OCI-LY1 (cell line): ENCODE measurements around the gene RLBP1.

ENCODE experiments used
- H2AFZ ChIP-seq: fragments of 200-600 bp; sonication (generic), shearing (Covaris generic); 2 replicates; pipeline ENCODE4 v1.6.0; 2014; ENCODE audit warnings: antibody characterized with exemption, mild to moderate bottlenecking, low read length
- H3F3A ChIP-seq: fragments of 200-600 bp; sonication (generic), shearing (Covaris generic); 2 replicates; pipeline ENCODE4 v1.6.0; 2014; ENCODE audit warnings: mild to moderate bottlenecking, antibody characterized with exemption, low read length, moderate library complexity; ENCODE audit not compliant: insufficient read depth
- H3K27ac ChIP-seq: fragments of 200-600 bp; sonication (generic); 2 replicates; pipeline ENCODE4 v1.5.1; 2014; ENCODE audit warnings: low read length, mixed run types, mild to moderate bottlenecking, low read depth; ENCODE audit not compliant: poor library complexity, severe bottlenecking
- H3K27me3 ChIP-seq: fragments of 200-600 bp; sonication (generic); 2 replicates; pipeline ENCODE4 v1.6.0; 2014; ENCODE audit warnings: antibody characterized with exemption, mild to moderate bottlenecking, low read length, moderate library complexity; ENCODE audit not compliant: insufficient read depth
- H3K36me3 ChIP-seq: fragments of 200-600 bp; sonication (generic); 2 replicates; pipeline ENCODE4 v1.6.1; 2014; ENCODE audit warnings: mild to moderate bottlenecking, antibody characterized with exemption, low read length, moderate library complexity, mixed read lengths; ENCODE audit not compliant: insufficient read depth
- H3K4me1 ChIP-seq: fragments of 200-600 bp; sonication (generic); 2 replicates; pipeline ENCODE4 v1.5.1; 2014; ENCODE audit warnings: mild to moderate bottlenecking, low read length, moderate library complexity; ENCODE audit not compliant: insufficient read depth, severe bottlenecking
- H3K4me2 ChIP-seq: fragments of 200-600 bp; sonication (generic), shearing (Covaris generic); 2 replicates; pipeline ENCODE4 v1.6.1; 2014; ENCODE audit warnings: low read length
- H3K4me3 ChIP-seq: fragments of 200-600 bp; sonication (generic); 2 replicates; pipeline ENCODE4 v1.5.1; 2014; ENCODE audit warnings: low read length, low read depth, mild to moderate bottlenecking, mixed read lengths; ENCODE audit not compliant: poor library complexity, severe bottlenecking
- H3K79me2 ChIP-seq: fragments of 200-600 bp; shearing (Covaris generic); 2 replicates; pipeline ENCODE4 v1.6.1; 2016; ENCODE audit warnings: mixed run types, low read length, mixed read lengths; ENCODE audit not compliant: insufficient read depth
- H3K9ac ChIP-seq: fragments of 200-600 bp; sonication (generic), shearing (Covaris generic); 2 replicates; pipeline ENCODE4 v1.6.1; 2014; ENCODE audit warnings: mild to moderate bottlenecking, low read length, mixed read lengths
- H3K9me2 ChIP-seq: fragments of 200-600 bp; sonication (generic), shearing (Covaris generic); 2 replicates; pipeline ENCODE4 v1.6.1; 2014; ENCODE audit warnings: low read depth, mild to moderate bottlenecking, low read length, mixed read lengths
- H3K9me3 ChIP-seq: fragments of 200-600 bp; shearing (Covaris generic); 2 replicates; pipeline ENCODE4 v1.6.1; 2014; ENCODE audit warnings: low read length, mixed read lengths
- H4K20me1 ChIP-seq: fragments of 200-600 bp; sonication (generic), shearing (Covaris generic); 2 replicates; pipeline ENCODE4 v1.6.0; 2016; ENCODE audit warnings: mild to moderate bottlenecking, low read length; ENCODE audit not compliant: insufficient read depth
- CTCF ChIP-seq: fragments of 200-600 bp; sonication (generic), shearing (Covaris generic); IDR thresholded peaks from 2 replicates; pipeline ENCODE4 v1.5.1; 2017; ENCODE audit warnings: mild to moderate bottlenecking, antibody characterized with exemption, low read length, moderate library complexity, mixed read lengths
- EZH2 ChIP-seq: fragments of 200-600 bp; sonication (generic), shearing (Covaris generic); IDR thresholded peaks from 2 replicates; pipeline ENCODE4 v1.8.0; 2017; ENCODE audit warnings: borderline replicate concordance, mixed run types, mild to moderate bottlenecking, antibody characterized with exemption, low read length, moderate library complexity, mixed read lengths

The RLBP1 gene

GRCh38 chr15:89196994-89197393 lies 24.4 kb downstream of the RLBP1 start:
- TF ChIP-seq EZH2 (no peak), CTCF (no peak)
- peaks cover 10% of the 10 kb centered on the region for H3K4me1 ChIP-seq
- H3K79me2 ChIP-seq = no peaks in the 10 kb centered on the region
- H3K9ac ChIP-seq = no peak overlapping the region
- no peak overlapping the region for H3K4me3 ChIP-seq
- no peaks in the 10 kb centered on the region for H3K27me3 ChIP-seq
- no peak overlapping the region for H2AFZ ChIP-seq
- H3K27ac ChIP-seq = no peak overlapping the region
- no peaks in the 10 kb centered on the region for H3K9me3 ChIP-seq
- no peak overlapping the region for H3K4me2 ChIP-seq
- no peaks in the 10 kb centered on the region for H3F3A ChIP-seq
- H3K36me3 ChIP-seq = peaks cover 36% of the 10 kb centered on the region; the same call in 1 of the 2 replicates
- no peaks in the 10 kb centered on the region for H3K9me2 ChIP-seq
- no peaks in the 10 kb centered on the region for H4K20me1 ChIP-seq

GRCh38 chr15:89196241-89196640 lies 25.1 kb downstream of the RLBP1 start:
- Histone ChIP-seq H3K4me3 (no peak overlapping the region), H3K9ac (no peak overlapping the region), H3K4me1 (peaks cover 10% of the 10 kb centered on the region), H3K79me2 (no peaks in the 10 kb centered on the region), H3K9me3 (no peaks in the 10 kb centered on the region), H3K27me3 (no peaks in the 10 kb centered on the region), H4K20me1 (no peaks in the 10 kb centered on the region), H3F3A (no peaks in the 10 kb centered on the region), H3K27ac (no peak overlapping the region), H3K36me3 (peaks cover 36% of the 10 kb centered on the region; the same call in 1 of the 2 replicates), H3K4me2 (no peak overlapping the region), H3K9me2 (no peaks in the 10 kb centered on the region), H2AFZ (no peak overlapping the region)
- TF ChIP-seq EZH2 (no peak), CTCF (no peak)

GRCh38 chr15:89195836-89196235 lies 25.5 kb downstream of the RLBP1 start:
- no peaks in the 10 kb centered on the region for H3K27me3 ChIP-seq
- no peaks in the 10 kb centered on the region for H3F3A ChIP-seq
- H3K9me2 ChIP-seq = no peaks in the 10 kb centered on the region
- H3K36me3 ChIP-seq = peaks cover 36% of the 10 kb centered on the region; the same call in 1 of the 2 replicates
- no peaks in the 10 kb centered on the region for H3K79me2 ChIP-seq
- no peaks in the 10 kb centered on the region for H4K20me1 ChIP-seq
- H3K9ac ChIP-seq = no peak overlapping the region
- H3K9me3 ChIP-seq = no peaks in the 10 kb centered on the region
- H3K4me2 ChIP-seq = no peak overlapping the region
- peaks cover 10% of the 10 kb centered on the region for H3K4me1 ChIP-seq
- no peak overlapping the region for H3K4me3 ChIP-seq
- TF ChIP-seq CTCF = no peak
- TF ChIP-seq EZH2 = no peak
- no peak overlapping the region for H3K27ac ChIP-seq
- H2AFZ ChIP-seq = no peak overlapping the region
